DOHH2 (cell line): ENCODE data around the gene HIVEP3.

ENCODE experiments used
- H3F3A ChIP-seq: fragments of 200-600 bp; sonication (generic), shearing (Covaris generic); 2 replicates; pipeline ENCODE4 v1.6.0; 2016; ENCODE audit warnings: antibody characterized with exemption, mild to moderate bottlenecking; ENCODE audit not compliant: control insufficient read depth, insufficient read depth
- H3K27ac ChIP-seq: fragments of 200-600 bp; sonication (generic); 2 replicates; pipeline ENCODE4 v1.5.1; 2014; ENCODE audit warnings: low read depth, mild to moderate bottlenecking, low read length, moderate library complexity
- H3K27me3 ChIP-seq: fragments of 200-600 bp; sonication (generic); 2 replicates; pipeline ENCODE4 v1.6.1; 2014; ENCODE audit warnings: mild to moderate bottlenecking, low read length, mixed read lengths; ENCODE audit not compliant: control insufficient read depth
- H3K36me3 ChIP-seq: fragments of 200-600 bp; sonication (generic); 2 replicates; pipeline ENCODE4 v1.6.1; 2014; ENCODE audit warnings: mild to moderate bottlenecking, low read length, moderate library complexity, mixed read lengths; ENCODE audit not compliant: control insufficient read depth
- H3K4me1 ChIP-seq: fragments of 200-600 bp; sonication (generic); 2 replicates; pipeline ENCODE4 v1.6.1; 2014; ENCODE audit warnings: mild to moderate bottlenecking, low read length, mixed read lengths; ENCODE audit not compliant: control insufficient read depth
- H3K4me2 ChIP-seq: fragments of 200-600 bp; sonication (generic); 2 replicates; pipeline ENCODE4 v1.6.0; 2014; ENCODE audit warnings: mild to moderate bottlenecking, low read length, moderate library complexity
- H3K4me3 ChIP-seq: fragments of 200-600 bp; sonication (generic); 2 replicates; pipeline ENCODE4 v1.5.1; 2014; ENCODE audit warnings: mild to moderate bottlenecking, low read length, mixed read lengths
- H3K79me2 ChIP-seq: fragments of 200-600 bp; sonication (generic); 2 replicates; pipeline ENCODE4 v1.6.1; 2014; ENCODE audit warnings: mild to moderate bottlenecking, low read length, mixed read lengths; ENCODE audit not compliant: control insufficient read depth
- H3K9me2 ChIP-seq: fragments of 200-600 bp; sonication (generic); replicated peaks from 2 replicates; pipeline ENCODE4 v1.6.1; 2014; ENCODE audit warnings: mild to moderate bottlenecking, low read length, mixed read lengths; ENCODE audit not compliant: control insufficient read depth
- H3K9me3 ChIP-seq: fragments of 200-600 bp; sonication (generic); 2 replicates; pipeline ENCODE4 v1.6.1; 2014; ENCODE audit warnings: antibody characterized with exemption, low read length, mixed read lengths; ENCODE audit not compliant: control insufficient read depth, insufficient read depth
- H4K20me1 ChIP-seq: fragments of 200-600 bp; sonication (generic); 2 replicates; pipeline ENCODE4 v1.6.0; 2014; ENCODE audit warnings: low read depth, mild to moderate bottlenecking, antibody characterized with exemption, low read length, moderate library complexity; ENCODE audit not compliant: control insufficient read depth, insufficient read depth
- CTCF ChIP-seq: fragments of 200-600 bp; sonication (generic); IDR thresholded peaks from one replicate; pipeline ENCODE4 v1.5.1; 2014; ENCODE audit warnings: antibody characterized with exemption, mild to moderate bottlenecking, low read depth, low read length; ENCODE audit not compliant: poor library complexity, severe bottlenecking
- EZH2phosphoT487 ChIP-seq: fragments of 200-600 bp; sonication (generic); IDR thresholded peaks from 2 replicates; pipeline ENCODE4 v1.6.1; 2017; ENCODE audit warnings: borderline replicate concordance, mild to moderate bottlenecking, antibody characterized with exemption, low read length, moderate library complexity, mixed read lengths

Gene HIVEP3

GRCh38 chr1:41837691-41838090 lies 81.0 kb downstream of the HIVEP3 start:
- Histone ChIP-seq H3K9me2 (no peaks in the 10 kb centered on the region), H3K9me3 (no peaks in the 10 kb centered on the region), H3K4me3 (no peak overlapping the region), H3K4me2 (no peak overlapping the region), H3K36me3 (no peaks in the 10 kb centered on the region), H4K20me1 (no peaks in the 10 kb centered on the region), H3K27me3 (peaks cover 21% of the 10 kb centered on the region), H3K27ac (no peak overlapping the region), H3K79me2 (no peaks in the 10 kb centered on the region), H3F3A (no peaks in the 10 kb centered on the region), H3K4me1 (no peaks in the 10 kb centered on the region)
- no peak for TF ChIP-seq CTCF
- TF ChIP-seq EZH2phosphoT487: no peak

- H3K4me2 ChIP-seq: no peak overlapping the region
- no peaks in the 10 kb centered on the region for H3F3A ChIP-seq
- no peaks in the 10 kb centered on the region for H3K36me3 ChIP-seq
- no peaks in the 10 kb centered on the region for H3K9me2 ChIP-seq
- H3K4me3 ChIP-seq: no peak overlapping the region
- no peaks in the 10 kb centered on the region for H3K79me2 ChIP-seq
- no peaks in the 10 kb centered on the region for H4K20me1 ChIP-seq
- no peaks in the 10 kb centered on the region for H3K9me3 ChIP-seq
- H3K4me1 ChIP-seq: no peaks in the 10 kb centered on the region
- H3K27me3 ChIP-seq: peaks cover 16% of the 10 kb centered on the region
- TF ChIP-seq CTCF: no peak
- TF ChIP-seq EZH2phosphoT487: no peak
- no peak overlapping the region for H3K27ac ChIP-seq
These were observed 83.2 kb downstream of the HIVEP3 start for GRCh38 chr1:41835485-41835884.

GRCh38 chr1:41833519-41834000 lies 85.2 kb downstream of the HIVEP3 start:
- Histone ChIP-seq H3K4me1 (no peaks in the 10 kb centered on the region), H3K9me3 (no peaks in the 10 kb centered on the region), H3K4me2 (no peak overlapping the region), H3F3A (no peaks in the 10 kb centered on the region), H3K9me2 (no peaks in the 10 kb centered on the region), H4K20me1 (no peaks in the 10 kb centered on the region), H3K4me3 (no peak overlapping the region), H3K27ac (no peak overlapping the region), H3K36me3 (no peaks in the 10 kb centered on the region), H3K79me2 (no peaks in the 10 kb centered on the region), H3K27me3 (peaks cover 12% of the 10 kb centered on the region)
- TF ChIP-seq CTCF (no peak), EZH2phosphoT487 (no peak)
